CMK (cell line): ENCODE measurements around the gene PSG7.
"Not testable (repeated sequence)": the region's sequence is repeated elsewhere in the genome, so short reads cannot be mapped to it uniquely, and the experiment has no call there.

Experiments
- DNase-seq: peaks from one replicate; pipeline ENCODE4 v3.0.0-alpha.2; 2010; ENCODE audit warnings: low read depth

PSG7 gene

GRCh38 chr19:42913516-42913915, 23.5 kb downstream of the PSG7 start:
- DNase-seq = not testable (repeated sequence)

DNA sequence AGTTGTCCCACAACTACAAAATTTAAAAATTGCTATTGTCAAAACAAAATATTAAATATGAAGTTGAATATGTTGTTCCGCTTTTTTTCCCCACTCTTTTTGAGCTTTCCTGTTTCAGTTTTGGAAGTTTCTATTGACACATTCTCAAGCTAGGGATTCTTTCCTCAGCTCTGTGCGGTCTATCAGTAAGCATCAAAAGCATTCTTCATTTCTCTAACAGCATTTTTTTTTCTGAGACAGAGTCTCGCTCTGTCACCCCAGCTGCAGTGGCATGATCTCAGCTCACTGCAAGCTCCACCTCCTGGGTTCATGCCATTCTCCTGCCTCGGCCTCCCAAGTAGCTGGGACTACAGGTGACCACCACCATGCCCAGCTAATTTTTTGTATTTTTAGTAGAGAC, 24.1 kb downstream of the PSG7 start:
- not testable (repeated sequence) for DNase-seq

- DNase-seq = not testable (repeated sequence)
These were observed 25.3 kb downstream of the PSG7 start for GRCh38 chr19:42911731-42912130.

GRCh38 chr19:42906162-42906561, 30.8 kb downstream of the PSG7 start:
- DNase-seq = not testable (repeated sequence)

DNA sequence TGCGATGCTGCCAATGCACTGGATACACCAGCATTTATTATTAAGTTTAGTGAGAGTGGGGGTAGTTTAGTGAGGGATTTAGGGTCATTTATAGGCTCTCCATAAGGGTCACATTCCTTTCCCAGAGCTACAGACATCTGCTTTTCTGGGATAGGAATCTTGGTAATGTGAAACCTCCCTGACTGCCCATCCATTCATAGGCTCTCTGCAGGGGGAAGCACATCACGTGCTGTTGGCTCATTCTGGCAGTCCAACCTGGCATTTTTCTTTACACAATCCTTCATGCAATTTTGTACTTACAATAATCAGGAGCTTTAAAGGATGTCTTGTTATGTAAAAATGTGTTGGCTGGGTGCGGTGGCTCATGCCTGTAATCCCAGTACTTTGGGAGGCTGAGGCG, 36.4 kb downstream of the PSG7 start:
- DNase-seq = not testable (repeated sequence)

- DNase-seq = not testable (repeated sequence)
These were observed 37.3 kb downstream of the PSG7 start for GRCh38 chr19:42899674-42900073.

GRCh38 chr19:42899110-42899509, 37.9 kb downstream of the PSG7 start:
- not testable (repeated sequence) for DNase-seq

DNA sequence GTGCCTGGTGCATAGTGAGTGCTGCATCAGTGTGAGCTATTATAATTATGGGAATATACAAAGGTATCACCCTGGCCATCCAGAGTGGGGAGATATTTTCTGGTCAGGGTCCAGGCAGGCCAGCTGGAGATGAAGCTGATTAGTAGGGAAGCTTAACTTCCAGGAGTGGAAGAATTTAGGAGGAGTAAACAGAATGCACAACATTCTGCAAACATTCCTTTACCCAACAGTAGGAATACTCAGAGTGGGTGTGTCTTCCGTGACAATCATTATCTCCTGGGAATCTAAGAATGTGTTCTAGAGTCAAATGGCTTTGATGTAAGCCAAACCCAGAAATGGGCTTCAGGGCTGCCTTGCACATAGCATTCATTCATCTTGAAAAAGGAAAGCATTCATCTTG, 38.4 kb downstream of the PSG7 start:
- not testable (repeated sequence) for DNase-seq

GRCh38 chr19:42897729-42898128, 39.3 kb downstream of the PSG7 start:
- not testable (repeated sequence) for DNase-seq

- DNase-seq = not testable (repeated sequence)
These were observed 46.6 kb downstream of the PSG7 start for GRCh38 chr19:42890446-42890845.

GRCh38 chr19:42887876-42888445, 49.0 kb downstream of the PSG7 start:
- DNase-seq = not testable (repeated sequence)

GRCh38 chr19:42882730-42883129, 54.3 kb downstream of the PSG7 start:
- DNase-seq = not testable (repeated sequence)

DNA sequence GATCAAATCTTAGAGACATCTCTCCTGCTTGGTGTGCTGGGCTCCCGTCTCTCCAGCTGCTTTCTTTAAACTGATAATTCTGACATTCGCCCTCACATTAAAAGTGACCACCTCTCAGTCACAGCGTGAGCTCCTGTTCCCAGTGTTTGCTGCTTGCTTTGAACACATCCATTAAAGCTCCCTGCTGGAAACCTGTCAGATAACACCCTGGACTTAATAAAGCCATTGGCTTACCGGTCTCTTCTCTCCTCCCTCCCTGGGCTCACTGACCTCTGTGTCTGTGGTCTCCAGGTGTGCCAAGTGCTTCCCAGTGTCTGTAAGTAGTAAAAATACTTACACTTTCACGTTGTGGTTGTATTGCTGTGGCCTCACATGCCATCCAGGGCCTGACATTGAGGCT, 55.0 kb downstream of the PSG7 start:
- not testable (repeated sequence) for DNase-seq

DNA sequence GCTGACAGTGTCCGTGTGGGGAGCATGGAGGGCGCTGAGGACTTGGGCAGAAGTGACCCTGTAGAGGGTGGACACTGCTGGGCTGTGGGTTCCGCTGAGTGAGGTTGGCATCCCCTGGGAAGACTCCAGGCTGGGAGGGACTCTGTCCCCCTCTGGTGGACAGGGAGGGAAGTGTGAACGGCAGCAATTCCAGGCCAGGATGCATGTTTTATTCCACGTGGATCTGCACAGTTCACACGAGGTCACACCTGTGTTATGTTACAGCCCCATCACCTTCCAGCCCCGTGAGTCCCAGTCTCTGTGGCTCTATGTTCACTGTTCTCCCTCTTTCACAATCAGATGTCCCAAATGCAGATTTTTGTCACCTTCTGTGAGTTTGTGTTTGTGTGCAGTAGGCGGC, 55.7 kb downstream of the PSG7 start:
- not testable (repeated sequence) for DNase-seq

GRCh38 chr19:42880621-42881020, 56.4 kb downstream of the PSG7 start:
- DNase-seq = not testable (repeated sequence)

- DNase-seq = no peak
These were observed 57.4 kb downstream of the PSG7 start, which contains the start of gene PSG1 for GRCh38 chr19:42879613-42880012. Gene PSG1 (minus strand): TSS chr19:42879713. CDS start chr19:42879581, 132 bp downstream.

GRCh38 chr19:42876596-42876995, 60.4 kb downstream of the PSG7 start:
- DNase-seq = not testable (repeated sequence)

DNA sequence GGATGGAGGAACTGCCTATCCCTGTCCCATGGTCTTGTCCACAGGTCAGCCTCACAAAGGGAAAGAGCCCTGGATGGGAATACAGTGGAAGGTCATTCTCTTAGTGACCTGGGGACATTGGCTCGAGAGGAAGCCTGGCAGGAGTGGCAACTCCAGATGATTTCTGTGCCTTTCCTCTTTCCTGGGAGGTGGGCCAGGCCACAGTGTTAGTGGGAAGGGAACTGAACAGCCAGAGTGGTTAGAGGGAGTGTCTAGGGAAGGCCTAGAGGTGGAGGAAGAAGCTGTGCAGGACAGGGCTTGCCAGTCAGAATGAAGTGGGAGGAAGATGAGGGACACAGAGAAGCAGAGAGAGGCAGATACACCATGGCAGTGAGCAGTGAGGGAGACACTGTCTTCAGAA, 61.1 kb downstream of the PSG7 start:
- DNase-seq = not testable (repeated sequence)

DNA sequence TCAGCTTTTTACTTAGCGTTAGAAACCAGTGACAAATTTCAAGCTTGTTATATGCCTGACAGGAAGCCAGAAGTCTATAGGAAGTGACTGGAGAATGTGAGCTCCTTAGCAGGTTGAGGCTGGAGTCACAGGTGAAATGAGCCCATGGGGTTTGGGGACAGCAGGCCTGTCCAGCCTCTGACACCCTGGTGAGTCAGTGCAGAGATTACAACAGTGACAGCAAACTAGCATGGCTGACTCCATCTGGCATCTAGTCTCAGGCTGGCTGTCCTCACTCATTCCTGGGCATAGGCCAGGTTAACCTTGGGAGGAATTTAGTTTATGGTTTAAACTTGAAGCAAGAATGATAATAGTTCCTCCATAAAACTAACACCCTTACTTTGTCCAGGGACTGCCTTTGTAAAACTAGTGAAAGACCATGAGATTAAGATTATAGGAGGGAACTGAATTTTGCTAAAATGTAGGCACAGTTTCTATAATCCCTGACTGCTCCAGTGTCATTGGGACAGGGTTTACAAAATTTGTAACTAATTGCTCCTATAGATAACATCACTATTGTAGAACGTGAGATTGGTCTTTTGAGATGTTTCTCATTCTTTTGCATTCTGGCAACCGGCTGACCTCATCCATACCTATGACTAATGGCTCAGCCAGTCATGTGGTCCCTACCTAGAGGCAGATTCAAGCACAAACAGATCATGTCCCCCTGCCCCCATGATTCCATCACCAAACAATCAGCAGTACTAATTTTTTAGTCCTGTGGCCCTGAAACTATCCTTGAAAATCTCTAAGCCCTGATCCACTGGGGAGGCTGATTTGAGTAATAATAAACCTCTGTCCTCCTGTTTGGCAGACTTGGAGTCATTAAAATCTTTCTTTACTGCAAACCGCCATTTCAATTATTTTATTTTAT, 61.9 kb downstream of the PSG7 start:
- not testable (repeated sequence) for DNase-seq

DNA sequence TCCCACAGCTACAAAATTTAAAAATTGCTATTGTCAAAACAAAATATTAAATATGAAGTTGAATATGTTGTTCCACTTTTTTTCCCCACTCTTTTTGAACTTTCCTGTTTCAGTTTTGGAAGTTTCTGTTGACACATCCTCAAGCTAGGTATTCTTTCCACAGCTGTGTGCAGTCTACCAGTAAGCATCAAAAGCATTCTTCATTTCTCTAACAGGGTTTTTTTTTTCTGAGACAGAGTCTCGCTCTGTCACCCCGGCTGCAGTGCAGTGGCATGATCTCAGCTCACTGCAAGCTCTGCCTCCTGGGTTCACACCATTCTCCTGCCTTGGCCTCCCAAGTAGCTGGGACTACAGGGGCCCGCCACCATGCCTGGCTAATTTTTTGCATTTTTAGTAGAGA, 62.9 kb downstream of the PSG7 start:
- not testable (repeated sequence) for DNase-seq
